Inferior parietal cortex (tissue), 1 donor: ENCODE measurements around the gene GOLT1A.
A peak's percentile ranks its signal among the peaks of the same experiment; 100 is the strongest.

Experiments used
- DNase-seq: peaks from one replicate; pipeline ENCODE4 v3.0.0-alpha.2; 2016; ENCODE audit errors: extremely low spot score

The GOLT1A gene

GRCh38 chr1:204192046-204192445 is 21.7 kb downstream of the GOLT1A start:
- no peak for DNase-seq

- DNase-seq, result no peak
These were observed 22.3 kb downstream of the GOLT1A start for GRCh38 chr1:204191456-204191855.

GRCh38 chr1:204190212-204191211 is 23.3 kb downstream of the GOLT1A start:
- no peak for DNase-seq

GRCh38 chr1:204188959-204189639 is 24.7 kb downstream of the GOLT1A start:
- peak; percentile 26 for DNase-seq

- DNase-seq, result no peak
These were observed 27.2 kb downstream of the GOLT1A start for GRCh38 chr1:204186597-204186996.

GRCh38 chr1:204181116-204181515 is 32.7 kb downstream of the GOLT1A start:
- no peak for DNase-seq

- no peak for DNase-seq
These were observed 33.7 kb downstream of the GOLT1A start for GRCh38 chr1:204180133-204180532.

DNA sequence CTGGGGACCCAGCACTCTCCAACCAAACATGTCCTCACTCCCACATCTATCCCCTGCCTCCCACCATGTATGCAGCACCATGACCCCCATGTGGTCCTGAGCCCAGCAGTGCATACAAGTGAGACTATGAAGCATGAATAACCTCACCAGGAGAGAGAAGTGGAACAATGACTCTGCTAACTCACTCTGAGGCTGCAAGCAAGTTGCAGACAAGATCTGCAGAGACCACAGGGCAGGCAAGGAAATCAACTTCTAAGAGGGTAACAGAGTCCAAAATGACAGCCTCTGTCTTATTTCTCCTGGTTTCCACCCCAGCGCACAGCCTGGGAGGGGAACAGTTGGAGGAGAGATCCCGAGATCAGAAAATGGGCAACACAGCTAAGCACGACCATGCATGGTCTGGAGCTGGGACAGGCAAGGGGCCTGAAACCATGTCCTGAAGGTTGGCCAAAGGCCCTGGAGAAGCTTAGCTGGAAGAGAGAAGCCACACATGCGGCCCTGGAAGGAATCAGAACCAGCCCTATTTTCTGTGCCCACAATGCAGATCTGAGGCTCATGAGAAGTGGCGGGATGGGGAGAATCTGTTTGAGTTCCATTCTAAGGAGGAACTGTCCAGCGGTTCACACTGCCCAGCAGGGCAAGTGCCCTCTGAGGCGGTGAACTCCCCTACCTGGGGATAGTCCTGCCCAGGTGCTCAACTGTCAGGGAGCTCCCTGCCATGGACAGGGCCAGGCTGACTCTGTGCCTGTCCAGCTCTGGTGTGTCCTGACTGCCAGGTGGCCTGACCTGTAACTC is 35.1 kb downstream of the GOLT1A start:
- DNase-seq, result no peak

DNA sequence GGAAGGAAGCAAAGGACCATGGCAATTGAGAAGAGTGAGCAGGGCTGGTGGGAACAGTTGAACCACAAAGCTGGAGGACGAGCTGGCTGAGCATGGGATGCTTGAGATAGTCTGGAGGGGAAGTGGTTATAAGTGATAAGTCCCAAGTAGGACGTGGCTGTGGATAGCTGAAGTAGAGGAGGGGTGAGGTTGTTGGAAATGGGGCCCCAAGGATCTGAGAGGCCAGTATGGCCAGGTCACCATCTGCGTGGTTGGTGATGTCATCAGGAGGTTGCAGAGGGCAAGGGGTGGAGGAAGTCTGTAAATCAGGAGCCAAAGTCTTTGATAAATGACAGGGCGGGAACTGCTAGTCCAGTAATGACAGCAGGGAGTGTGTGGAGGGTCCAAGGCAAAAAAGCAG is 36.7 kb downstream of the GOLT1A start:
- no peak for DNase-seq

- DNase-seq, result no peak
These were observed 37.7 kb downstream of the GOLT1A start for GRCh38 chr1:204176049-204176448.

GRCh38 chr1:204174958-204175357 is 38.8 kb downstream of the GOLT1A start:
- no peak for DNase-seq

DNA sequence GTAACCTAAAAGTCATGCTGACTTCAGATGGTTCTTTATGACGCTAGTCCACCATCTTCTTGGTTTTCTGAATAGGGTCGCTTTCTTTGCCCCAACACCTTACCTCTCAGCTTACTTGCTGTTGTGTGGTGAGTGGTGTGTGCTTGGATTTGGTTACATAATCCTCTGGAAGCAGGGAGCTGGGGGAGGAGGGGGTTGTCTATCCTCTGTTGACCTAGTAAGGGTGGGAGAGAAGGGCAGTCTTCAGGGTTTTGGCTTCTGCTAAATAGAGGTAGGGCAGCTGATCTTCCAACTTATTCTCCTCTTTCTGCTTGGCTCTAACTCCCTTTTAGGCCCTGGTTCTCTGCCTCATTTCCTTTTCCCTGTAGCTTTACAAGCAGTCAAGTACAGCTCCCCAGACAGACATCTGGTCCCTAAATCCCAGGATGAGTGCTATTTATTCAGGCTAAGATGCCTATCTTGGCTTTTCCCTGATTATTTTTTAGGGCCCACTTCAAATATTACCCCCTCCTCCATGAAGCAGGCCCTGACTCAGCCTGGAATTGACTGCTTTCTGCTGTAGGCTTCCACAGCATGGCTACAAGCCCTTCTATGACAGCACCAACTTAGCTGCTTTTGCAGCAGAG is 41.3 kb downstream of the GOLT1A start:
- DNase-seq, result no peak

GRCh38 chr1:204171751-204172178 is 42.0 kb downstream of the GOLT1A start:
- DNase-seq, result no peak

- DNase-seq, result no peak
These were observed 43.2 kb downstream of the GOLT1A start for GRCh38 chr1:204170494-204171155.

GRCh38 chr1:204169858-204170257 is 43.9 kb downstream of the GOLT1A start:
- no peak for DNase-seq

DNA sequence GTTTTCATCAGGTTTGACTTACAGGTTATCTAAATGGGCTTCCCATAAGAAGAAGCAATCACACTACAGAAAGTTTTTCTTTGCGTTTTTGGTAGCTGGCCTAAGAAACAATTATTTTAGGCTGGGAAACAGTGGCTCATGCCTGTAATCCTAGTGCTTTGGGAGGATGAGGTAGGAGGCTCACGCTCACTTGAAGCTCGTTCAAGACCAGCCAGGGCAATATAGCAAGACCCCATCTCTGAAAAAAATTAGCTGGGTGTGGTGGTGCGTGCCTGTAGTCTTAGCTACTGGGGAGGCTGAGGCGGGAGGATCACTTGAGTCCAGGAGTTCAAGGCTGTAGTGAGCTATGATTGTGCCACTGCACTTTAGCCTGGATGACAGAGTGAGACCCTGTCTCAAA is 46.1 kb downstream of the GOLT1A start:
- no peak for DNase-seq

DNA sequence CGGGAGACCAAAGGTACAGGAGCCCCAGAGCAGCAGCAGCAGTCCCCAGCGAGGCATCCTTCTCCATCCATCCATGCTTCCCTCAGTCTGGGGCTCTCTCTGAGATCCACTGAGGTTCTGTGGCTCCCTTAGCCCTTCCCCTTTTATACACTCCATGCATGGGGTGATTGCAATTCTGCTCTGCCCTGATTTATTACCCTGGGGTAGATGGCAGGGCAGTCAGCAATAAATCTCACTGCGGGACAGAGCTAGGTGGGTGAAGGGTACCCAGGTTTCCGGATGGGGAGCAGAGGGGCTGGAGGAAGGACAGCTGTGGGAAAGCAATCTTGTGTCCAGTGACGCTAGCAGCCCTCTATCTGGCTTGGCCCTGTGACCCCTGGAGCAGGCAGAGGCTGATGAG is 47.6 kb downstream of the GOLT1A start, which contains the start of gene REN:
Gene REN (minus strand): TSS at position 119 of the 400 bp plus-strand sequence. CDS start 44 bp downstream, at position 75.
- no peak for DNase-seq

DNA sequence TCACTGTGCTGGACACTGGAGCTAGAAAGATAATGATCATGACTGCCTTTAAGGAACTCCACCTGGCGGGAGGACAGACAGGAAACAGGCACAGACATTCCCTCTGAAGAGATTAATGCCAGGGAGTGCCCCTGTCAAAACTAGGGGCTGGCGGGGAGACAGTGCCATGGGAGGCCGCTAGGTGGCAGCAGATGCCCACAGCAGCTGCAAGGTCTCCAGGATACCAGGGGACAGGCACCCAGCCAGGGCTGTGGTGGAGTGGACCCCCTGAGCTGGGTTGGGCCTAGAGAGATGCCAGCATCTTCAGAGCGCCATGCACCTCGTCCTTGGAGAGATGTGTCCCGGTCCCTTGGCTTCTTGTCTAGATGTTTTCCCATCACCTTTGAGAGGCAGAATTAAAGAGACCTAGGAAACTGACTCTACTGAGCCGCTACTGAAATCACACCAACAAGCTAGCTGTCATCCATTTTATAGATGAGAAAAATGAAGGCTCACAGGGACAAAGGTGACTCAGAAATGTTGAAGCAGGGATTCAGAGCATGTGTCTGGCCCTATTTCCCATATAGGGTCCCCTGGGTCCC is 51.2 kb downstream of the GOLT1A start:
- peak; percentile 80 for DNase-seq

- DNase-seq, result no peak
These were observed 51.9 kb downstream of the GOLT1A start for GRCh38 chr1:204161609-204162493.
